Hepatocyte (in vitro differentiated cells): ENCODE results near the gene CNIH1. TPM values are rescaled to one million over a fixed set of nuclear protein-coding genes. Genes with fewer than 3 reads are reported as not detected.

ENCODE experiments used
- DNase-seq: peaks from one replicate; pipeline ENCODE4 v3.0.0-alpha.2; 2016; ENCODE audit warnings: low spot score
- H2AFZ ChIP-seq: fragments of 200-600 bp; sonication (generic); 2 replicates; pipeline ENCODE4 v1.6.0; 2016; ENCODE audit warnings: antibody characterized with exemption, mild to moderate bottlenecking
- H3K27ac ChIP-seq: fragments of 200-600 bp; sonication (generic); 2 replicates; pipeline ENCODE4 v1.5.1; 2016; ENCODE audit warnings: mild to moderate bottlenecking
- H3K27me3 ChIP-seq: fragments of 200-600 bp; sonication (generic); 2 replicates; pipeline ENCODE4 v1.6.1; 2016
- H3K36me3 ChIP-seq: fragments of 200-600 bp; sonication (generic); replicated peaks from 2 replicates; pipeline ENCODE4 v1.5.1; 2016; ENCODE audit warnings: low read depth; ENCODE audit not compliant: insufficient read depth
- H3K4me1 ChIP-seq: fragments of 200-600 bp; sonication (generic); 2 replicates; pipeline ENCODE4 v1.5.1; 2016; ENCODE audit warnings: mild to moderate bottlenecking, moderate library complexity; ENCODE audit not compliant: insufficient read depth
- H3K4me2 ChIP-seq: fragments of 200-600 bp; sonication (generic); 2 replicates; pipeline ENCODE4 v1.6.0; 2016
- H3K4me3 ChIP-seq: fragments of 200-600 bp; sonication (generic); 2 replicates; pipeline ENCODE4 v1.5.1; 2016; ENCODE audit warnings: mild to moderate bottlenecking
- H3K79me2 ChIP-seq: fragments of 200-600 bp; sonication (generic); 2 replicates; pipeline ENCODE4 v1.6.0; 2017; ENCODE audit warnings: mild to moderate bottlenecking
- H3K9me2 ChIP-seq: fragments of 200-600 bp; sonication (generic); replicated peaks from 2 replicates; pipeline ENCODE4 v1.6.0; 2017; ENCODE audit warnings: mild to moderate bottlenecking; ENCODE audit not compliant: insufficient read depth
- H3K9me3 ChIP-seq: fragments of 200-600 bp; sonication (generic); 2 replicates; pipeline ENCODE4 v1.5.1; 2016; ENCODE audit warnings: low read depth, mild to moderate bottlenecking
- H4K20me1 ChIP-seq: fragments of 200-600 bp; sonication (generic); 2 replicates; pipeline ENCODE4 v1.6.0; 2016; ENCODE audit warnings: mild to moderate bottlenecking; ENCODE audit not compliant: insufficient read depth, poor library complexity, severe bottlenecking
- EZH2 ChIP-seq: fragments of 200-600 bp; sonication (generic); IDR thresholded peaks from 2 replicates; pipeline ENCODE4 v1.6.1; 2016; ENCODE audit warnings: antibody characterized with exemption, mild to moderate bottlenecking, borderline replicate concordance
- EZH2phosphoT487 ChIP-seq: fragments of 200-600 bp; sonication (generic); IDR thresholded peaks from one replicate; pipeline ENCODE4 v1.6.1; 2018; ENCODE audit warnings: antibody characterized with exemption, mild to moderate bottlenecking, low read depth, moderate library complexity; ENCODE audit not compliant: unreplicated experiment, severe bottlenecking
- WGBS: methylation state at CpG from one replicate; pipeline ENCODE4 v1.1.6; 2016; ENCODE audit warnings: low lambda C conversion rate; ENCODE audit errors: missing lambda C conversion rate; 5-methylcytosine and 5-hydroxymethylcytosine counted together
- polyA plus RNA-seq: library from polyadenylated mRNA; unstranded; fragments of >200 nt; fragmentation: Nextera tagmentation; extraction: Ambion mirVana; gene quantifications from 2 replicates; pipeline ENCODE4 v1.2.1, GENCODE V29; 2016
- total RNA-seq: library from RNA; depleted of rRNA; stranded (reverse); fragments of >200 nt; gene quantifications from 2 replicates; pipeline ENCODE4 v1.2.3, GENCODE V29; 2014
- TF ChIP-seq, protein P1 (sequence below): fragments of 200-600 bp; sonication (generic); IDR thresholded peaks from 2 replicates; pipeline ENCODE4 v1.5.1; 2016; ENCODE audit warnings: antibody characterized with exemption, mild to moderate bottlenecking; ENCODE audit not compliant: poor library complexity

The CNIH1 gene
- total and polyA plus RNA-seq, 2 experiments from 2014 or later, result 201 to 320 TPM

DNA sequence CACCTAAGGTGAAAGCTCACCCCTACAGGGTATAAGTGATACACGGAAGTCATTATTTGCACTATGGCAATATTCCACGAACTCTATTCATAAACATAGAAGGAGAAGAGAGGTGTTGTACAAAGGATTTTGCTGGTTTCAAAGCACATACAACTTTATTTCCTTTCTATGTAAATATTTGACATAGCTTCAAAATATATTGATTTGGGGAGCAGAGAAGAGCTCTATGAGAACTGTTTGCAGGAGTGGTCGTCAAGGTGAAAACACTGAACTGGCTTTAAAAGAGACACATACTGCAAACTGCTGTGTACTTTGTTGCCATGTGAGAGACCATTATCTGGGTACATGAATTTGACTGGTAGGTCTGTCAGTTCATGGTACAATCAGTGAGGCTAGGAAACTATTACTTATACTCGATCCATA is 16.7 kb downstream of the CNIH1 start:
- Histone ChIP-seq H3K27ac (no peak overlapping the region), H3K9me2 (no peaks in the 10 kb centered on the region), H2AFZ (no peak overlapping the region), H3K4me2 (no peak overlapping the region), H3K79me2 (peaks cover 16% of the 10 kb centered on the region), H3K36me3 (no peaks in the 10 kb centered on the region), H3K27me3 (no peaks in the 10 kb centered on the region), H3K4me1 (no peaks in the 10 kb centered on the region), H3K4me3 (no peak overlapping the region), H4K20me1 (no peaks in the 10 kb centered on the region), H3K9me3 (no peaks in the 10 kb centered on the region)
- TF ChIP-seq EZH2phosphoT487, result no peak
- TF ChIP-seq, protein P1, sequence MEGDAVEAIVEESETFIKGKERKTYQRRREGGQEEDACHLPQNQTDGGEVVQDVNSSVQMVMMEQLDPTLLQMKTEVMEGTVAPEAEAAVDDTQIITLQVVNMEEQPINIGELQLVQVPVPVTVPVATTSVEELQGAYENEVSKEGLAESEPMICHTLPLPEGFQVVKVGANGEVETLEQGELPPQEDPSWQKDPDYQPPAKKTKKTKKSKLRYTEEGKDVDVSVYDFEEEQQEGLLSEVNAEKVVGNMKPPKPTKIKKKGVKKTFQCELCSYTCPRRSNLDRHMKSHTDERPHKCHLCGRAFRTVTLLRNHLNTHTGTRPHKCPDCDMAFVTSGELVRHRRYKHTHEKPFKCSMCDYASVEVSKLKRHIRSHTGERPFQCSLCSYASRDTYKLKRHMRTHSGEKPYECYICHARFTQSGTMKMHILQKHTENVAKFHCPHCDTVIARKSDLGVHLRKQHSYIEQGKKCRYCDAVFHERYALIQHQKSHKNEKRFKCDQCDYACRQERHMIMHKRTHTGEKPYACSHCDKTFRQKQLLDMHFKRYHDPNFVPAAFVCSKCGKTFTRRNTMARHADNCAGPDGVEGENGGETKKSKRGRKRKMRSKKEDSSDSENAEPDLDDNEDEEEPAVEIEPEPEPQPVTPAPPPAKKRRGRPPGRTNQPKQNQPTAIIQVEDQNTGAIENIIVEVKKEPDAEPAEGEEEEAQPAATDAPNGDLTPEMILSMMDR, result no peak
- no peak for TF ChIP-seq EZH2
- DNase-seq, result no peak
- WGBS, result 70% methylated on average over 4 of the region's 4 CpGs

DNA sequence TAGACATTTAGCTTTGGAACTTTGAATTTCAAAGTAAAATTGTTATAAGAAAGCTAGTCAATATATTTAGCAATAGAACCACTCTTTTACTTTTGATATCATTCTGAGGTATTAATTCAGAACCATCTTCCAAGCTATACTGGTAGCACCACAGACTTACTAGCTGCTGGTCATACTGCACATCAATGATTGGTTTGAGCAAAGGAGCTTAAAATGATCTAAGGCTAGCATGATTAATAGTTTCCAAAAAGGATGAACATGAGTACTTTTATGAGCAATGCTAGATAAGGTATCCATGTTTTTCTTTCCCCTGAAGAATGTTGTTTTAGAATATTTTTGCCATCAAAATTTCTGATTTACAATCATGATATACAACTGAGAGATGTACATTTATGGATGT is 17.2 kb downstream of the CNIH1 start:
- H3K27ac ChIP-seq, result no peak overlapping the region
- no peak overlapping the region for H3K4me3 ChIP-seq
- no peak overlapping the region for H3K4me2 ChIP-seq
- no peaks in the 10 kb centered on the region for H3K4me1 ChIP-seq
- peaks cover 11% of the 10 kb centered on the region for H3K79me2 ChIP-seq
- no peaks in the 10 kb centered on the region for H3K36me3 ChIP-seq
- H4K20me1 ChIP-seq, result no peaks in the 10 kb centered on the region
- TF ChIP-seq, protein P1, result no peak
- TF ChIP-seq EZH2phosphoT487 (no peak), EZH2 (no peak)
- no peak overlapping the region for H2AFZ ChIP-seq
- no peaks in the 10 kb centered on the region for H3K9me3 ChIP-seq
- no peak for DNase-seq
- H3K27me3 ChIP-seq, result no peaks in the 10 kb centered on the region
- H3K9me2 ChIP-seq, result no peaks in the 10 kb centered on the region

DNA sequence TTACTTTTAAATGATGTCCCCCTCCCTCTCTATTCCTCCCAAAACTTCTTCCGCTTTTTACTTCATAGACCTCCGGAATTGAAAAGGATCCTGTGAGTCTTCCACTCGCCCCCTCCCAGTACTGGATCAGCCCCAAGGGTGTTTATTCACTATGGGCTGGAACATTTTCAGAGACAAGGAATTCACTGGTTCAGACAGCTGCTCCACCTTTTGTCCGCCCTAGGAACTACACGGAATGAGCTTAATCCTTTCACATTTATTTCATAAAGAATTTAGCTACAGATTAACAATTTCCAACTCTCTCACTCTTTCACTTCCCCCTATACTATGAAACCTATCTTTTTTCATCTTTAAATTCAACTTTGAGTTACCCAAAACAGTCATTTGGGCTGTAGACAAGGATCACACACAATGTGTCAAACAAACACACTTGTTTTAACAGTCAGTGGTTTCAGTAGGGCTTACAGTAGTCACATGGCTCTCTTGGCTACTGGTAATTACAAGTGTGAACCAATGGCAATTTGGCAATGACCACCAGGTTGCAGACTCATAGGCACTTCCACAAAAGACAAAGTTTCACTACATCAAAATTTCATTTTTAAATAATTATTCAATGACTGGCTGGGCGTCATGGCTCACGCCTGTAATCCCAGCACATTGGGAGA is 20.6 kb downstream of the CNIH1 start:
- Histone ChIP-seq H2AFZ (no peak overlapping the region), H3K27me3 (no peaks in the 10 kb centered on the region), H3K79me2 (no peaks in the 10 kb centered on the region), H4K20me1 (no peaks in the 10 kb centered on the region), H3K4me2 (no peak overlapping the region), H3K36me3 (no peaks in the 10 kb centered on the region), H3K4me1 (no peaks in the 10 kb centered on the region), H3K4me3 (no peak overlapping the region), H3K9me2 (no peaks in the 10 kb centered on the region), H3K9me3 (no peaks in the 10 kb centered on the region), H3K27ac (no peak overlapping the region)
- WGBS, result 57% methylated on average over 7 of the region's 7 CpGs
- DNase-seq, result peak; percentile 61
- no peak for TF ChIP-seq EZH2phosphoT487
- no peak for TF ChIP-seq EZH2
- TF ChIP-seq, protein P1, result peak; percentile 60

DNA sequence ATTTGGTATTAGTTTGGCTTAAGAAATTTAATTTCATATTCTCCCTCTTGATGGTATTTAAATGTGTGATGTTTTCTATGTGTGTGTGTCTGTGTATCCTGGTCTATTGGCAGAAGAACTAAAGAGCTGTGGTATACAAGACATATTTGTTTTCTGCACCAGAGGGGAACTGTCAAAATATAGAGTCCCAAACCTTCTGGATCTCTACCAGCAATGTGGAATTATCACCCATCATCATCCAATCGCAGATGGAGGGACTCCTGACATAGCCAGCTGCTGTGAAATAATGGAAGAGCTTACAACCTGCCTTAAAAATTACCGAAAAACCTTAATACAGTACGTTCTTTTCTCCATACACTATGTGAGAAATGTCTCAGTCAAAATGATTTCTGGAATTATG is 29.8 kb downstream of the CNIH1 start:
- Histone ChIP-seq H3K27ac (no peak overlapping the region), H3K9me2 (no peaks in the 10 kb centered on the region), H4K20me1 (no peaks in the 10 kb centered on the region), H3K4me3 (no peak overlapping the region), H3K79me2 (no peaks in the 10 kb centered on the region), H2AFZ (no peak overlapping the region), H3K4me1 (no peaks in the 10 kb centered on the region), H3K4me2 (no peak overlapping the region), H3K27me3 (no peaks in the 10 kb centered on the region), H3K9me3 (no peaks in the 10 kb centered on the region), H3K36me3 (no peaks in the 10 kb centered on the region)
- no peak for TF ChIP-seq EZH2
- TF ChIP-seq EZH2phosphoT487, result no peak
- TF ChIP-seq, protein P1, result no peak
- WGBS, result 94% methylated on average over 3 of the region's 3 CpGs
- DNase-seq, result no peak
